GM20000 (cell line): ENCODE data around the gene CNTN1.

Experiments
- DNase-seq: peaks from one replicate; pipeline ENCODE4 v3.0.0; 2012; ENCODE audit warnings: low spot score
- CTCF ChIP-seq: IDR thresholded peaks from 2 replicates; pipeline ENCODE4 v1.5.1; 2012; ENCODE audit warnings: mild to moderate bottlenecking, control low read depth; ENCODE audit errors: extremely low read depth, missing control alignments

The CNTN1 gene

GRCh38 chr12:40672741-40673271 is 19.4 kb upstream of the CNTN1 start:
- TF ChIP-seq CTCF, result no peak
- DNase-seq, result no peak

GRCh38 chr12:40681148-40681547 is 11.1 kb upstream of the CNTN1 start:
- TF ChIP-seq CTCF, result no peak
- no peak for DNase-seq

- DNase-seq, result no peak
- TF ChIP-seq CTCF, result no peak
These were observed 7.3 kb upstream of the CNTN1 start for GRCh38 chr12:40684986-40685385.

- DNase-seq, result no peak
These were observed 4.0 kb upstream of the CNTN1 start for GRCh38 chr12:40688085-40688725.

GRCh38 chr12:40689576-40689975 is 2.7 kb upstream of the CNTN1 start:
- no peak for DNase-seq
- TF ChIP-seq CTCF, result no peak

More at GRCh38 chr12:40688085-40688725, 4.0 kb upstream of the CNTN1 start:
- no peak for TF ChIP-seq CTCF

GRCh38 chr12:40692765-40693206 is 547 bp downstream of the CNTN1 start:
- TF ChIP-seq CTCF, result no peak
- DNase-seq, result no peak

GRCh38 chr12:40693207-40693821 is 1.1 kb downstream of the CNTN1 start:
- TF ChIP-seq CTCF, result no peak
- DNase-seq, result no peak
